GM23248 (cell line): ENCODE data around the gene DYNC2LI1. TPM values are rescaled to one million over a fixed set of nuclear protein-coding genes. Genes with fewer than 3 reads are reported as not detected.
A peak's percentile ranks its signal among the peaks of the same experiment; 100 is the strongest.

ENCODE experiments used
- DNase-seq: peaks from one replicate; pipeline ENCODE4 v3.0.0-alpha.2; 2015
- H2AFZ ChIP-seq: fragments of 200-600 bp; sonication (generic); 2 replicates; pipeline ENCODE4 v1.6.1; 2016; ENCODE audit warnings: antibody characterized with exemption
- H3F3A ChIP-seq: fragments of 200-600 bp; sonication (generic); 2 replicates; pipeline ENCODE4 v1.6.1; 2016; ENCODE audit warnings: mild to moderate bottlenecking, antibody characterized with exemption, mixed run types; ENCODE audit not compliant: insufficient read depth
- H3K27ac ChIP-seq: fragments of 200-600 bp; sonication (generic); 2 replicates; pipeline ENCODE4 v1.5.1; 2016; ENCODE audit warnings: mild to moderate bottlenecking
- H3K27me3 ChIP-seq: fragments of 200-600 bp; sonication (generic); replicated peaks from 2 replicates; pipeline ENCODE4 v1.6.1; 2016; ENCODE audit warnings: mild to moderate bottlenecking; ENCODE audit not compliant: insufficient read depth
- H3K36me3 ChIP-seq: fragments of 200-600 bp; sonication (generic); 2 replicates; pipeline ENCODE4 v1.6.1; 2016; ENCODE audit warnings: low read depth, mild to moderate bottlenecking
- H3K4me1 ChIP-seq: fragments of 200-600 bp; sonication (generic); 2 replicates; pipeline ENCODE4 v1.6.1; 2016; ENCODE audit warnings: mild to moderate bottlenecking; ENCODE audit not compliant: insufficient read depth
- H3K4me2 ChIP-seq: fragments of 200-600 bp; sonication (generic); one replicate; pipeline ENCODE4 v1.6.1; 2016; ENCODE audit warnings: mild to moderate bottlenecking; ENCODE audit not compliant: unreplicated experiment
- H3K4me3 ChIP-seq: fragments of 200-600 bp; sonication (generic); 2 replicates; pipeline ENCODE4 v1.5.1; 2016; ENCODE audit warnings: mild to moderate bottlenecking
- H3K79me2 ChIP-seq: fragments of 200-600 bp; sonication (generic); 2 replicates; pipeline ENCODE4 v1.6.1; 2016; ENCODE audit warnings: mild to moderate bottlenecking; ENCODE audit not compliant: insufficient read depth
- H3K9ac ChIP-seq: fragments of 200-600 bp; sonication (generic); 2 replicates; pipeline ENCODE4 v1.6.1; 2016; ENCODE audit warnings: mild to moderate bottlenecking
- H3K9me2 ChIP-seq: fragments of 200-600 bp; sonication (generic); 2 replicates; pipeline ENCODE4 v1.6.1; 2016; ENCODE audit warnings: mixed run types, mild to moderate bottlenecking, moderate library complexity; ENCODE audit not compliant: insufficient read depth
- H3K9me3 ChIP-seq: fragments of 200-600 bp; sonication (generic); one replicate; pipeline ENCODE4 v1.6.1; 2017; ENCODE audit warnings: low read depth
- H4K20me1 ChIP-seq: fragments of 200-600 bp; sonication (generic); 2 replicates; pipeline ENCODE4 v1.6.0; 2016; ENCODE audit not compliant: insufficient read depth
- EZH2 ChIP-seq: fragments of 200-600 bp; sonication (generic); IDR thresholded peaks from 2 replicates; pipeline ENCODE4 v1.6.1; 2018; ENCODE audit warnings: antibody characterized with exemption, mild to moderate bottlenecking; ENCODE audit not compliant: insufficient read depth, poor library complexity, severe bottlenecking
- EZH2phosphoT487 ChIP-seq: fragments of 200-600 bp; sonication (generic); IDR thresholded peaks from 2 replicates; pipeline ENCODE4 v1.6.1; 2018; ENCODE audit warnings: antibody characterized with exemption, moderate library complexity, mild to moderate bottlenecking, low read depth; ENCODE audit not compliant: insufficient read depth
- WGBS, 2 experiments: methylation state at CpG; one replicate each; pipeline ENCODE4 v1.1.6; 2015 to 2017; ENCODE audit warnings: low lambda C conversion rate in 2 of 2, low coverage in 1 of 2; ENCODE audit errors: missing lambda C conversion rate in 2 of 2; 5-methylcytosine and 5-hydroxymethylcytosine counted together
- in situ Hi-C: fragments of 300-500 bp; cut with MboI; formaldehyde crosslinking; loops from 2 replicates; pipeline ENCODE4 v1.15.0; 2020
- polyA plus RNA-seq: library from polyadenylated mRNA; unstranded; fragments of >200 nt; fragmentation: Nextera tagmentation; extraction: Ambion mirVana; gene quantifications from 2 replicates; pipeline ENCODE4 v1.2.1, GENCODE V29; 2016
- total RNA-seq: library from RNA; depleted of rRNA; stranded (reverse); fragments of >200 nt; shearing (Covaris generic); gene quantifications from 2 replicates; pipeline ENCODE4 v1.2.3, GENCODE V29; 2014

Gene DYNC2LI1
- total and polyA plus RNA-seq, 2 experiments from 2014 or later: 21.0 to 25.4 TPM

DNA sequence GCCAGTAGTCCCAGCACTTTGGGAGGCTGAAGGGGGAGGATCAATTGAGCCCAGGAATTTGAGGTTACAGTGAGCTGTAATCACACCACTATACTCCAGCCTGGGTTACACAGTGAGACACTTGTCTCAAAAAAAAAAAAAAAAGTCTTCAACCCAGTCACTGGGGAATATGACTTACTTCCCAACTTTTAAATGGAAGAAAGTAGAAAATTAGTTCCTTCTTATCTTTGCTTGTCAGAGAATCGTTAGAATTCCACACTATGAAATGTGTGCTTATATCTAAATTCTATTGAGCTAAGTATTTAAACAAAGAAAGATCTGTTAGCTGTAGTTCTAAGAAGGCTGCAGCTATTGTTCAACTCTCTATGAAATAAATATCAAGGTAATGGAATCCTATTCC is 22.4 kb downstream of the DYNC2LI1 start:
- 73 to 96% methylated on average over 1 of the region's 1 CpG for WGBS, 2 experiments

GRCh38 chr2:43798300-43798699 is 24.5 kb downstream of the DYNC2LI1 start:
- no peaks in the 10 kb centered on the region for H3K9me2 ChIP-seq

More for the DNA sequence above, 22.4 kb downstream of the DYNC2LI1 start:
- Histone ChIP-seq H3K79me2 (no peaks in the 10 kb centered on the region), H3K9me2 (no peaks in the 10 kb centered on the region; the same call in 1 of the 2 replicates), H3K4me2 (no peak overlapping the region), H4K20me1 (no peaks in the 10 kb centered on the region), H3K27me3 (no peaks in the 10 kb centered on the region), H3K9me3 (no peaks in the 10 kb centered on the region), H3K4me1 (no peaks in the 10 kb centered on the region), H3K4me3 (no peak overlapping the region), H3K27ac (no peak overlapping the region), H3F3A (no peaks in the 10 kb centered on the region), H3K9ac (no peak overlapping the region), H3K36me3 (peaks cover 10% of the 10 kb centered on the region), H2AFZ (no peak overlapping the region)
- TF ChIP-seq EZH2: no peak
- in situ Hi-C loops: no loop called here
- DNase-seq: no peak

DNA sequence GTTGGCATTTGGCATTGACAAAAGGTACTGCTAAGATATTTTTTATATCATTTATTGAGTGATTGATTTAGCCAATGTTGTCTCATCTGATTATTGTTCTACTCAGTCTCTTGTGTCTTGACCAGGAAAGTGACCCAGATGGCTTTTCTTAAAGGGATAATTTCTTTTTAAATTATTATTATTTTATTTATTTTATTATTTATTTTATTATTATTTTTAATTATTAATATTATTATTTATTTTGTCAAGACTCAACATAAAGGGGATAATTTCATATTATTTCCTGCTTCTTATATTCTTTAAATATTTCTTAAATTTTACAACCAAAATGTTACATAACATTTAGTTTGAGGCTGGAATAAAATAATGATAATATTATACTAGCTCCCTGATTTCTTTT is 27.1 kb downstream of the DYNC2LI1 start:
- Histone ChIP-seq H3K4me3 (no peak overlapping the region), H3K27me3 (no peaks in the 10 kb centered on the region), H3K27ac (no peak overlapping the region), H3K4me2 (no peak overlapping the region), H3K4me1 (no peaks in the 10 kb centered on the region), H3K9me2 (no peaks in the 10 kb centered on the region), H3K9me3 (no peaks in the 10 kb centered on the region), H3K79me2 (no peaks in the 10 kb centered on the region), H3K9ac (no peak overlapping the region), H3K36me3 (peaks cover 1% of the 10 kb centered on the region; the same call in 1 of the 2 replicates), H3F3A (no peaks in the 10 kb centered on the region), H2AFZ (no peak overlapping the region), H4K20me1 (no peaks in the 10 kb centered on the region)
- DNase-seq: no peak
- in situ Hi-C loops: no loop called here
- TF ChIP-seq EZH2 (no peak), EZH2phosphoT487 (no peak)

More at GRCh38 chr2:43798300-43798699, 24.5 kb downstream of the DYNC2LI1 start:
- no peaks in the 10 kb centered on the region for H3F3A ChIP-seq
- no peaks in the 10 kb centered on the region for H3K27me3 ChIP-seq
- no peak overlapping the region for H3K9ac ChIP-seq
- no peaks in the 10 kb centered on the region for H3K4me1 ChIP-seq
- H3K9me3 ChIP-seq: no peaks in the 10 kb centered on the region
- no peak overlapping the region for H3K4me3 ChIP-seq
- TF ChIP-seq EZH2: no peak
- no peaks in the 10 kb centered on the region for H3K79me2 ChIP-seq
- 83 to 84% methylated on average over 4 of the region's 4 CpGs for WGBS, 2 experiments
- in situ Hi-C loops: no loop called here
- peak; percentile 14 for DNase-seq
- H3K4me2 ChIP-seq: no peak overlapping the region
- peaks cover 6% of the 10 kb centered on the region; the same call in 1 of the 2 replicates for H3K36me3 ChIP-seq
- H4K20me1 ChIP-seq: no peaks in the 10 kb centered on the region
- no peak overlapping the region for H3K27ac ChIP-seq
- no peak overlapping the region for H2AFZ ChIP-seq

DNA sequence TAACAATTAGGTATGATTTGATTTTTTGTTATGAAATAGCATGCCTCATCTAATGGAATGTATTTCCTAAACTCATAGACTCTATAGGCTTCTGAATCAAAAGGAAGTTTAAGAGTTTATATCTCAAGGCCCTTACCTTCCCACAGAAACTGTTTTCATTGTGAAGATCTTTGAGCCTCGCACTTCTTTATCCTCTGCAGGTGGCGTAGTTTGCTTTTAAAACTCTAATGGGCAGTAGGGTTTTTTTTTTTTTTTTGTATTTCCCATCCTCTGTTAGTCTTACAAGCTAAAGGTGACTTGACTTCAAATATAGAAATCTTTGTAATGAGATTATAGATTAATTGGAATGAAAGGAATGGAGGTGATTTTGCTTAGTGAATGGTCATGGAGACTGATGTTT is 28.3 kb downstream of the DYNC2LI1 start:
- no peak for TF ChIP-seq EZH2
- no peak for TF ChIP-seq EZH2phosphoT487
- no peaks in the 10 kb centered on the region for H3K4me1 ChIP-seq
- no peaks in the 10 kb centered on the region for H3F3A ChIP-seq
- H4K20me1 ChIP-seq: no peaks in the 10 kb centered on the region
- H3K79me2 ChIP-seq: no peaks in the 10 kb centered on the region
- in situ Hi-C loops: no loop called here
- H3K27me3 ChIP-seq: no peaks in the 10 kb centered on the region
- H3K9ac ChIP-seq: no peak overlapping the region
- DNase-seq: no peak
- WGBS, 2 experiments: 95 to 99% methylated on average over 2 of the region's 2 CpGs
- H2AFZ ChIP-seq: no peak overlapping the region
- no peak overlapping the region for H3K4me2 ChIP-seq
- H3K9me2 ChIP-seq: no peaks in the 10 kb centered on the region
- no peaks in the 10 kb centered on the region for H3K9me3 ChIP-seq
- no peak overlapping the region for H3K4me3 ChIP-seq
- H3K36me3 ChIP-seq: no peaks in the 10 kb centered on the region
- no peak overlapping the region for H3K27ac ChIP-seq

- H3K79me2 ChIP-seq: no peaks in the 10 kb centered on the region
- no peaks in the 10 kb centered on the region for H3K4me1 ChIP-seq
- H3K4me3 ChIP-seq: no peak overlapping the region
- H3K9me3 ChIP-seq: no peaks in the 10 kb centered on the region
- in situ Hi-C loops: no loop called here
- no peaks in the 10 kb centered on the region for H3K27me3 ChIP-seq
- no peak overlapping the region for H3K4me2 ChIP-seq
- no peak overlapping the region for H3K27ac ChIP-seq
- H4K20me1 ChIP-seq: no peaks in the 10 kb centered on the region
- no peaks in the 10 kb centered on the region for H3K9me2 ChIP-seq
- no peak for DNase-seq
- H3K36me3 ChIP-seq: no peaks in the 10 kb centered on the region
- 90 to 96% methylated on average over 1 of the region's 1 CpG for WGBS, 2 experiments
- H3K9ac ChIP-seq: no peak overlapping the region
- no peak overlapping the region for H2AFZ ChIP-seq
- no peaks in the 10 kb centered on the region for H3F3A ChIP-seq
- TF ChIP-seq EZH2phosphoT487: no peak
- no peak for TF ChIP-seq EZH2
Measured at GRCh38 chr2:43803113-43803512, 29.3 kb downstream of the DYNC2LI1 start.
